ENCODE data around the gene METTL4.

DNA sequence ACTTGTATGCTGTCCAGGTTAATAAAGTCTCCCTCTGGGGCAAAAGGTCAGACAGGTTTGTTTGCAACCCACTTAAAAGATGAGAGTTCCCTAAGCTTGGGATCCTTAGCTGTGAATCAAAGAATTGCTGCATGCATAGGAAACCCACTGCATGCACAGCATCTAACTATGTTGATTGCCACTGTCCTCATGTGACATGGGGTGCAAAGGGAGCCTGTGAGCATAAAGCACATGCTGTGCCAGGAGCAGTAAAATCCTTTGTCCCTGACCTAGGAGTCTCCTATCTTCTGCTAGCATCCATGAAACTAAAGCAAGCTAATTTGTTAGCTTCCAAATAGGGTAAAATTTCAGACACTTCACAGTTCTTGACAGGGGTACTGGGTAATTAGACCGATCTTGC, 13.8 kb downstream of the METTL4 start:
- TF ChIP-seq, protein P1, sequence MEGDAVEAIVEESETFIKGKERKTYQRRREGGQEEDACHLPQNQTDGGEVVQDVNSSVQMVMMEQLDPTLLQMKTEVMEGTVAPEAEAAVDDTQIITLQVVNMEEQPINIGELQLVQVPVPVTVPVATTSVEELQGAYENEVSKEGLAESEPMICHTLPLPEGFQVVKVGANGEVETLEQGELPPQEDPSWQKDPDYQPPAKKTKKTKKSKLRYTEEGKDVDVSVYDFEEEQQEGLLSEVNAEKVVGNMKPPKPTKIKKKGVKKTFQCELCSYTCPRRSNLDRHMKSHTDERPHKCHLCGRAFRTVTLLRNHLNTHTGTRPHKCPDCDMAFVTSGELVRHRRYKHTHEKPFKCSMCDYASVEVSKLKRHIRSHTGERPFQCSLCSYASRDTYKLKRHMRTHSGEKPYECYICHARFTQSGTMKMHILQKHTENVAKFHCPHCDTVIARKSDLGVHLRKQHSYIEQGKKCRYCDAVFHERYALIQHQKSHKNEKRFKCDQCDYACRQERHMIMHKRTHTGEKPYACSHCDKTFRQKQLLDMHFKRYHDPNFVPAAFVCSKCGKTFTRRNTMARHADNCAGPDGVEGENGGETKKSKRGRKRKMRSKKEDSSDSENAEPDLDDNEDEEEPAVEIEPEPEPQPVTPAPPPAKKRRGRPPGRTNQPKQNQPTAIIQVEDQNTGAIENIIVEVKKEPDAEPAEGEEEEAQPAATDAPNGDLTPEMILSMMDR (IDR thresholded peaks at IDR 0.05), result no peak
- TF ChIP-seq, protein P2, sequence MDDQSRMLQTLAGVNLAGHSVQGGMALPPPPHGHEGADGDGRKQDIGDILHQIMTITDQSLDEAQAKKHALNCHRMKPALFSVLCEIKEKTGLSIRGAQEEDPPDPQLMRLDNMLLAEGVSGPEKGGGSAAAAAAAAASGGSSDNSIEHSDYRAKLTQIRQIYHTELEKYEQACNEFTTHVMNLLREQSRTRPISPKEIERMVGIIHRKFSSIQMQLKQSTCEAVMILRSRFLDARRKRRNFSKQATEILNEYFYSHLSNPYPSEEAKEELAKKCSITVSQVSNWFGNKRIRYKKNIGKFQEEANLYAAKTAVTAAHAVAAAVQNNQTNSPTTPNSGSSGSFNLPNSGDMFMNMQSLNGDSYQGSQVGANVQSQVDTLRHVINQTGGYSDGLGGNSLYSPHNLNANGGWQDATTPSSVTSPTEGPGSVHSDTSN (IDR thresholded peaks at IDR 0.05), result no peak

All from A549 (cell line).